H9 (cell line): Measurements from ENCODE around the gene COL23A1. TPM values are rescaled to one million over a fixed set of nuclear protein-coding genes. Genes with fewer than 3 reads are reported as not detected.

Experiments used
- DNase-seq: peaks from one replicate; pipeline ENCODE4 v3.0.0-alpha.2; 2017
- H2AFZ ChIP-seq: one replicate; pipeline ENCODE4 v1.6.1; 2013; ENCODE audit warnings: mild to moderate bottlenecking, low read length, control low read depth, moderate library complexity
- H2AK5ac ChIP-seq: 2 replicates; pipeline ENCODE4 v1.6.1; 2013; ENCODE audit warnings: low read length, control low read depth, mixed read lengths; ENCODE audit not compliant: insufficient read length
- H2BK120ac ChIP-seq: one replicate; pipeline ENCODE4 v1.6.1; 2013; ENCODE audit warnings: low read depth, mild to moderate bottlenecking, low read length, control low read depth, inconsistent platforms; ENCODE audit not compliant: poor library complexity, severe bottlenecking
- H2BK12ac ChIP-seq: 2 replicates; pipeline ENCODE4 v1.6.1; 2013; ENCODE audit warnings: low read length, control low read depth, mixed read lengths, low read depth; ENCODE audit not compliant: insufficient read length
- H2BK15ac ChIP-seq: 2 replicates; pipeline ENCODE4 v1.6.1; 2013; ENCODE audit warnings: low read depth, low read length, control low read depth
- H2BK20ac ChIP-seq: one replicate; pipeline ENCODE4 v1.6.1; 2013; ENCODE audit warnings: low read depth, mild to moderate bottlenecking, low read length, control low read depth, inconsistent platforms; ENCODE audit not compliant: poor library complexity, severe bottlenecking
- H2BK5ac ChIP-seq: 2 replicates; pipeline ENCODE4 v1.6.1; 2013; ENCODE audit warnings: low read length, control low read depth, mixed read lengths; ENCODE audit not compliant: insufficient read length
- H3K14ac ChIP-seq: 2 replicates; pipeline ENCODE4 v1.6.1; 2013; ENCODE audit warnings: low read length, control low read depth; ENCODE audit not compliant: insufficient read depth
- H3K18ac ChIP-seq: 2 replicates; pipeline ENCODE4 v1.6.1; 2013; ENCODE audit warnings: low read depth, mild to moderate bottlenecking, mixed read lengths, low read length, control low read depth; ENCODE audit not compliant: insufficient read length
- H3K23ac ChIP-seq: 2 replicates; pipeline ENCODE4 v1.6.1; 2013; ENCODE audit warnings: low read length, control low read depth, mixed read lengths, low read depth; ENCODE audit not compliant: insufficient read length
- H3K23me2 ChIP-seq: 2 replicates; pipeline ENCODE4 v1.6.1; 2013; ENCODE audit warnings: low read depth, mild to moderate bottlenecking, mixed read lengths, low read length, control low read depth; ENCODE audit not compliant: insufficient read length, poor library complexity, severe bottlenecking
- H3K27ac ChIP-seq: 2 replicates; pipeline ENCODE4 v1.5.1; 2013; ENCODE audit warnings: low read length, control low read depth, mixed read lengths, low read depth; ENCODE audit not compliant: insufficient read length
- H3K27me3 ChIP-seq: 2 replicates; pipeline ENCODE4 v1.6.1; 2013; ENCODE audit warnings: low read length, control low read depth, inconsistent platforms; ENCODE audit not compliant: insufficient read depth
- H3K4ac ChIP-seq: 2 replicates; pipeline ENCODE4 v1.6.1; 2013; ENCODE audit warnings: low read depth, mild to moderate bottlenecking, control low read depth, inconsistent platforms, low read length, moderate library complexity
- H3K4me1 ChIP-seq: 2 replicates; pipeline ENCODE4 v1.6.1; 2013; ENCODE audit warnings: low read length, control low read depth, inconsistent platforms; ENCODE audit not compliant: insufficient read depth
- H3K4me2 ChIP-seq: 2 replicates; pipeline ENCODE4 v1.6.1; 2013; ENCODE audit warnings: low read length, control low read depth, mixed read lengths; ENCODE audit not compliant: insufficient read length, insufficient read depth
- H3K56ac ChIP-seq: 2 replicates; pipeline ENCODE4 v1.6.1; 2013; ENCODE audit warnings: low read depth, mild to moderate bottlenecking, mixed read lengths, low read length, control low read depth; ENCODE audit not compliant: insufficient read length
- H3K79me1 ChIP-seq: 2 replicates; pipeline ENCODE4 v1.6.1; 2013; ENCODE audit warnings: low read depth, mild to moderate bottlenecking, moderate library complexity, low read length, control low read depth, inconsistent platforms; ENCODE audit not compliant: insufficient read depth, poor library complexity, severe bottlenecking
- H3K79me2 ChIP-seq: 2 replicates; pipeline ENCODE4 v1.6.1; 2013; ENCODE audit warnings: low read length, control low read depth, inconsistent platforms; ENCODE audit not compliant: insufficient read depth
- H3K9ac ChIP-seq: 2 replicates; pipeline ENCODE4 v1.6.1; 2013; ENCODE audit warnings: low read length, control low read depth, mixed read lengths; ENCODE audit not compliant: insufficient read length; ENCODE audit errors: extremely low read depth
- H3K9me3 ChIP-seq: one replicate; pipeline ENCODE4 v1.6.1; 2013; ENCODE audit warnings: low read depth, low read length, inconsistent platforms; ENCODE audit not compliant: control insufficient read depth
- H3T11ph ChIP-seq: one replicate; pipeline ENCODE4 v1.6.1; 2013; ENCODE audit warnings: mild to moderate bottlenecking, low read length, control low read depth, inconsistent platforms
- H4K20me1 ChIP-seq: one replicate; pipeline ENCODE4 v1.6.1; 2013; ENCODE audit not compliant: control insufficient read depth, insufficient read length, insufficient read depth
- H4K5ac ChIP-seq: 2 replicates; pipeline ENCODE4 v1.6.1; 2013; ENCODE audit warnings: low read depth, mild to moderate bottlenecking, mixed read lengths, low read length, control low read depth; ENCODE audit not compliant: insufficient read length
- H4K8ac ChIP-seq: replicated peaks from 2 replicates; pipeline ENCODE4 v1.6.1; 2013; ENCODE audit warnings: low read length, control low read depth, mixed read lengths, low read depth; ENCODE audit not compliant: insufficient read length
- H4K91ac ChIP-seq: 2 replicates; pipeline ENCODE4 v1.6.1; 2013; ENCODE audit warnings: low read depth, mild to moderate bottlenecking, moderate library complexity, mixed read lengths, low read length, control low read depth; ENCODE audit not compliant: insufficient read length
- H3K27ac Mint-ChIP-seq, 3 experiments: 2 replicates in 2 of 3; 3 replicates in 1 of 3; pipeline ENCODE4 v1.8.0; 2020 to 2021; ENCODE audit warnings: mixed read lengths in 3 of 3, mild to moderate bottlenecking in 1 of 3, moderate library complexity in 1 of 3
- H3K27me3 Mint-ChIP-seq: 2 replicates; pipeline ENCODE4 v1.8.0; 2021; ENCODE audit warnings: low read depth, mild to moderate bottlenecking, moderate library complexity, mixed read lengths
- H3K36me3 Mint-ChIP-seq, 3 experiments: 2 replicates in 2 of 3; 3 replicates in 1 of 3; pipeline ENCODE4 v1.8.0; 2020 to 2021; ENCODE audit warnings: low read depth in 3 of 3, mixed read lengths in 3 of 3; ENCODE audit not compliant: insufficient read depth in 1 of 3
- H3K4me1 Mint-ChIP-seq, 2 experiments: 2 replicates each; pipeline ENCODE4 v1.8.0; 2020; ENCODE audit warnings: mixed read lengths in 2 of 2
- H3K4me3 Mint-ChIP-seq, 2 experiments: 2 replicates in 1 of 2; 3 replicates in 1 of 2; pipeline ENCODE4 v1.8.0; 2020 to 2021; ENCODE audit warnings: mild to moderate bottlenecking in 2 of 2, mixed read lengths in 2 of 2, moderate library complexity in 1 of 2
- H3K9me3 Mint-ChIP-seq, 2 experiments: 2 replicates in 1 of 2; 3 replicates in 1 of 2; pipeline ENCODE4 v1.8.0; 2020; ENCODE audit warnings: mild to moderate bottlenecking in 2 of 2, mixed read lengths in 2 of 2, moderate library complexity in 1 of 2
- WGBS: extraction: QIAGEN DNeasy Blood & Tissue Kit; methylation state at CpG from one replicate; pipeline ENCODE4 v1.1.7; 2013; ENCODE audit warnings: missing lambda C conversion rate, low lambda C conversion rate, mixed read lengths; ENCODE audit not compliant: insufficient read length; ENCODE audit errors: extremely low coverage; 5-methylcytosine and 5-hydroxymethylcytosine counted together
- total RNA-seq: library from RNA; stranded (reverse); gene quantifications from 2 replicates; pipeline ENCODE4 v1.2.1, GENCODE V29; 2021
- TF ChIP-seq, protein P1 (sequence below): fragments of 200-600 bp; sonication (generic); conservative IDR thresholded peaks from 3 replicates; pipeline ENCODE4 v1.8.0; 2021; ENCODE audit warnings: antibody characterized with exemption, mild to moderate bottlenecking

COL23A1 gene
- total RNA-seq, 1 experiment from 2014 or later: 2.6 TPM

DNA sequence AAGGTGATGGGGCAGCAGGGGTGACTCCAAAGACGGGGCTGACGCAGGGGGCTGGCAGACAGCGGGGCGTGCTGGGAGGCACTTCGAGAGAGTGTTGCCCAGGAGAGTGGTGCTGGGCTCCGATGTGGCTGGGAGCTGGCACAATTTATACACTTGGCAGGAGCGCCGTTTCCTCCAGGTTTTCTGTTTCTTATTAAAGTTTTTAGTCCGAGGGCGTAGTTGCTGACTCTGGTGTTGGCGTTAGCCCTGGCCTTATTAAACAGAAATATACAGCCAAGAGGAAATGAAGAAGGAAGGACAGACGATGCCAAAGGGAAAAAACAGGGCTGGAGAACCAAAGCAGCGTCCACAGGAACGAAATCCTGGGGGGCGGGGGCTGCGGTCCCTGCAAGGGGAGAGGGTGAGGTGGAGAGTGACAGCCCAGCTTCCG, 218.0 kb downstream of the COL23A1 start:
- no peak overlapping the region for H3K4me3 Mint-ChIP-seq
- TF ChIP-seq, protein P1, sequence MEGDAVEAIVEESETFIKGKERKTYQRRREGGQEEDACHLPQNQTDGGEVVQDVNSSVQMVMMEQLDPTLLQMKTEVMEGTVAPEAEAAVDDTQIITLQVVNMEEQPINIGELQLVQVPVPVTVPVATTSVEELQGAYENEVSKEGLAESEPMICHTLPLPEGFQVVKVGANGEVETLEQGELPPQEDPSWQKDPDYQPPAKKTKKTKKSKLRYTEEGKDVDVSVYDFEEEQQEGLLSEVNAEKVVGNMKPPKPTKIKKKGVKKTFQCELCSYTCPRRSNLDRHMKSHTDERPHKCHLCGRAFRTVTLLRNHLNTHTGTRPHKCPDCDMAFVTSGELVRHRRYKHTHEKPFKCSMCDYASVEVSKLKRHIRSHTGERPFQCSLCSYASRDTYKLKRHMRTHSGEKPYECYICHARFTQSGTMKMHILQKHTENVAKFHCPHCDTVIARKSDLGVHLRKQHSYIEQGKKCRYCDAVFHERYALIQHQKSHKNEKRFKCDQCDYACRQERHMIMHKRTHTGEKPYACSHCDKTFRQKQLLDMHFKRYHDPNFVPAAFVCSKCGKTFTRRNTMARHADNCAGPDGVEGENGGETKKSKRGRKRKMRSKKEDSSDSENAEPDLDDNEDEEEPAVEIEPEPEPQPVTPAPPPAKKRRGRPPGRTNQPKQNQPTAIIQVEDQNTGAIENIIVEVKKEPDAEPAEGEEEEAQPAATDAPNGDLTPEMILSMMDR: no peak
- H3T11ph ChIP-seq: no peak overlapping the region
- H2AFZ ChIP-seq: no peak overlapping the region
- no peak overlapping the region for H4K8ac ChIP-seq
- H3K4me1 Mint-ChIP-seq: peaks cover 10 to 12% of the 10 kb centered on the region in 2 experiments
- peaks cover 2% of the 10 kb centered on the region for H4K20me1 ChIP-seq
- no peak overlapping the region for H3K27ac ChIP-seq
- H3K79me2 ChIP-seq: no peaks in the 10 kb centered on the region
- H2BK5ac ChIP-seq: no peak overlapping the region
- DNase-seq: no peak
- H3K27ac Mint-ChIP-seq: peak overlapping the region in 1 of 3 experiments; percentile 19; a peak in 1 of 7 replicates
- H3K56ac ChIP-seq: no peak overlapping the region
- H3K79me1 ChIP-seq: no peaks in the 10 kb centered on the region
- peaks cover 5% of the 10 kb centered on the region for H3K9me3 ChIP-seq
- no peak overlapping the region for H3K4ac ChIP-seq
- H3K4me1 ChIP-seq: no peaks in the 10 kb centered on the region
- H2BK20ac ChIP-seq: no peak overlapping the region
- H3K23me2 ChIP-seq: no peaks in the 10 kb centered on the region
- no peak overlapping the region for H2BK12ac ChIP-seq
- H2AK5ac ChIP-seq: no peak overlapping the region
- no CpG with 5 or more reads among the region's 17 CpGs for whole genome bisulfite sequencing
- no peak overlapping the region for H2BK15ac ChIP-seq
- no peaks in the 10 kb centered on the region for H3K27me3 ChIP-seq
- no peak overlapping the region for H2BK120ac ChIP-seq
- H3K36me3 Mint-ChIP-seq: peaks cover 5 to 17% (median 12%) of the 10 kb centered on the region in 3 experiments; a peak in 6 of 7 replicates
- H3K9ac ChIP-seq: no peak overlapping the region
- no peak overlapping the region for H3K4me2 ChIP-seq
- H3K9me3 Mint-ChIP-seq: peaks cover 8 to 13% of the 10 kb centered on the region in 2 experiments
- no peak overlapping the region for H3K23ac ChIP-seq
- no peak overlapping the region for H3K14ac ChIP-seq
- H4K5ac ChIP-seq: no peak overlapping the region
- peaks cover 3% of the 10 kb centered on the region for H3K27me3 Mint-ChIP-seq
- no peak overlapping the region for H4K91ac ChIP-seq
- no peak overlapping the region for H3K18ac ChIP-seq
